Right lobe of liver (tissue), 6 donors: ENCODE results near the gene C1GALT1. TPM values are rescaled to one million over a fixed set of nuclear protein-coding genes. Genes with fewer than 3 reads are reported as not detected.

ENCODE experiments used
- ATAC-seq, 4 donors: fragments of 200-7000 bp; cut with Tn5 transposase; one replicate each; pipeline ENCODE4 v1.9.1; 2020; ENCODE audit warnings: mild to moderate bottlenecking in 4 of 4, moderate library complexity in 4 of 4
- DNase-seq, 3 donors: peaks; one replicate each; pipeline ENCODE4 v3.0.0-alpha.2; 2020
- H3K27ac ChIP-seq, 3 donors: fragments of 200-600 bp; one replicate each; pipeline ENCODE4 v1.8.0; 2022
- H3K27me3 ChIP-seq, 2 donors: fragments of 200-600 bp; one replicate each; pipeline ENCODE4 v1.8.0; 2022
- H3K36me3 ChIP-seq, 4 donors: fragments of 200-600 bp; sonication (generic) in 1 of 4; one replicate each; pipeline versions ENCODE4 v1.5.1 to v1.8.0; 2017 to 2022; ENCODE audit warnings: control low read depth in 1 of 4
- H3K4me1 ChIP-seq, 4 donors: fragments of 200-600 bp; sonication (generic) in 1 of 4; one replicate each; pipeline versions ENCODE4 v1.5.1 to v1.8.0; 2017 to 2022; ENCODE audit warnings: control low read depth in 1 of 4
- H3K4me3 ChIP-seq, 3 donors: fragments of 200-600 bp; one replicate each; pipeline ENCODE4 v1.8.0; 2022
- H3K9me3 ChIP-seq, 4 donors: fragments of 200-600 bp; sonication (generic) in 1 of 4; one replicate each; pipeline versions ENCODE4 v1.5.1 to v1.8.0; 2017 to 2022; ENCODE audit warnings: control low read depth in 1 of 4
- POLR2A ChIP-seq: fragments of 450-650 bp; IDR thresholded peaks from one replicate; pipeline ENCODE4 v1.6.1; 2017; ENCODE audit warnings: antibody characterized with exemption, mild to moderate bottlenecking
- WGBS: methylation state at CpG from one replicate; pipeline ENCODE4 v1.1.6; 2018; ENCODE audit warnings: low coverage, low lambda C conversion rate; ENCODE audit not compliant: insufficient coverage; ENCODE audit errors: missing lambda C conversion rate; 5-methylcytosine and 5-hydroxymethylcytosine counted together
- intact Hi-C, 2 donors: fragments of 100-400 bp; cut with DNase I; formaldehyde crosslinking; loops; one replicate each; pipeline versions ENCODE4 v1.11.2 to v1.14.1; 2022
- total RNA-seq, 6 experiments: library from RNA; depleted of rRNA in 2 of 6; stranded (reverse); fragments of >200 nt in 2 of 6; fragmentation: NEBNext Ultra II Directional in 3 of 6; extraction: Animal tissue kit (Norgen Biotek cat#: 25700) in 3 of 6; gene quantifications; one replicate each; pipeline versions ENCODE4 v1.1.0 to v1.2.4, GENCODE V29; 2016 to 2023
- TF ChIP-seq, protein P1 (sequence below), 4 donors: fragments of 200-600 bp in 3 of 4; fragments of 450-650 bp in 1 of 4; IDR thresholded peaks; one replicate each; pipeline versions ENCODE4 v1.5.1 to v1.8.0; 2016 to 2022; ENCODE audit warnings: antibody characterized with exemption in 4 of 4, mild to moderate bottlenecking in 2 of 4
- donor health status: DM: no; HTN: yes; CAD: no.
- donor health status: DM: no; HTN: no; CAD: no.
- donor health status: DM: no; HTN: no; CAD: no.
- donor health status: DM: no; HTN: yes; CAD: no.
- donor health status: DM: no; HTN: yes; CAD: no.

C1GALT1 gene
- total RNA-seq, 6 experiments from 2014 or later, result 10.1 to 16.6 (median 13.1) TPM

- Histone ChIP-seq H3K36me3 (no peaks in the 10 kb centered on the region), H3K27ac (no peak overlapping the region), H3K9me3 (no peaks in the 10 kb centered on the region), H3K4me1 (no peaks in the 10 kb centered on the region), H3K4me3 (no peak overlapping the region), H3K27me3 (no peaks in the 10 kb centered on the region)
- 52% methylated on average over 5 of the region's 6 CpGs for WGBS
- ATAC-seq (no peak), DNase-seq (no peak)
- no peak for TF ChIP-seq POLR2A
- TF ChIP-seq, protein P1, sequence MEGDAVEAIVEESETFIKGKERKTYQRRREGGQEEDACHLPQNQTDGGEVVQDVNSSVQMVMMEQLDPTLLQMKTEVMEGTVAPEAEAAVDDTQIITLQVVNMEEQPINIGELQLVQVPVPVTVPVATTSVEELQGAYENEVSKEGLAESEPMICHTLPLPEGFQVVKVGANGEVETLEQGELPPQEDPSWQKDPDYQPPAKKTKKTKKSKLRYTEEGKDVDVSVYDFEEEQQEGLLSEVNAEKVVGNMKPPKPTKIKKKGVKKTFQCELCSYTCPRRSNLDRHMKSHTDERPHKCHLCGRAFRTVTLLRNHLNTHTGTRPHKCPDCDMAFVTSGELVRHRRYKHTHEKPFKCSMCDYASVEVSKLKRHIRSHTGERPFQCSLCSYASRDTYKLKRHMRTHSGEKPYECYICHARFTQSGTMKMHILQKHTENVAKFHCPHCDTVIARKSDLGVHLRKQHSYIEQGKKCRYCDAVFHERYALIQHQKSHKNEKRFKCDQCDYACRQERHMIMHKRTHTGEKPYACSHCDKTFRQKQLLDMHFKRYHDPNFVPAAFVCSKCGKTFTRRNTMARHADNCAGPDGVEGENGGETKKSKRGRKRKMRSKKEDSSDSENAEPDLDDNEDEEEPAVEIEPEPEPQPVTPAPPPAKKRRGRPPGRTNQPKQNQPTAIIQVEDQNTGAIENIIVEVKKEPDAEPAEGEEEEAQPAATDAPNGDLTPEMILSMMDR (IDR thresholded peaks at IDR 0.05), result no peak
- intact Hi-C loops, result no loop called here
These were observed 8.2 kb upstream of the C1GALT1 start for GRCh38 chr7:7173956-7174632.

DNA sequence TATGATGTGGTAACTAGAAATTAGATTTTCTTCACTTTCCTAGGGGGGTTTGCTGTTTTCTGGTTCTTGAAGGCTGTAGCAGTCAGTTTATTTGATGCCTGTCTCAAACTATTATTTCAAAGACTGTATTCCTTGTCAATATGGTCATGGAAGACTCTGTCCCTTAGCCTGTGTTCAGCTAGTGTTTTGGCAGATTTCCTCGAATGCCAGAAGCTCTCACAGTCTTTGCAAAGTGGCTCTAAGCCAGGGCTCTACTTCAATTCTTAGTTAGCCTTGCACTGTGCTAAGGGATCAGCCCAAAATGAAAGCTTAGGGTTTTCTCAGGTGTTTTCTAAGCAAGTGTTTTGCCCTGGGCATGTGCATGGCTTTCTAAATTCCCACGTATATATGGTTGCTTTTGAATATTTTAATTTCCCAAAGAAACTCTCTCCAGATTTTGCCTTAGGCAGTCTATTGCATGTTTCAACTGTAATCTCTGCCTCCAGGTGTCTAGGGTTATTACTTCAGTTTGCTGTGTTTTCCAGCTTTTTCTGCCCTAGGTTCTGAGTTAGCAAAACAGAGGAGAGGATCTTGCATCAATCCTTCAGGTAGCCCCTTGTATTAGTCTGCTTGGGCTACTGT lies 7.2 kb upstream of the C1GALT1 start:
- Histone ChIP-seq H3K27ac (no peak overlapping the region), H3K4me1 (no peaks in the 10 kb centered on the region), H3K36me3 (no peaks in the 10 kb centered on the region), H3K4me3 (no peak overlapping the region), H3K27me3 (no peaks in the 10 kb centered on the region), H3K9me3 (no peaks in the 10 kb centered on the region)
- DNase-seq (no peak), ATAC-seq (peak in 3 of 4 donors; percentile 31 to 50 (median 40))
- intact Hi-C loops, result no loop called here
- TF ChIP-seq, protein P1 (IDR thresholded peaks at IDR 0.05), result no peak
- no peak for TF ChIP-seq POLR2A
- WGBS, result 57% methylated on average over 2 of the region's 2 CpGs

DNA sequence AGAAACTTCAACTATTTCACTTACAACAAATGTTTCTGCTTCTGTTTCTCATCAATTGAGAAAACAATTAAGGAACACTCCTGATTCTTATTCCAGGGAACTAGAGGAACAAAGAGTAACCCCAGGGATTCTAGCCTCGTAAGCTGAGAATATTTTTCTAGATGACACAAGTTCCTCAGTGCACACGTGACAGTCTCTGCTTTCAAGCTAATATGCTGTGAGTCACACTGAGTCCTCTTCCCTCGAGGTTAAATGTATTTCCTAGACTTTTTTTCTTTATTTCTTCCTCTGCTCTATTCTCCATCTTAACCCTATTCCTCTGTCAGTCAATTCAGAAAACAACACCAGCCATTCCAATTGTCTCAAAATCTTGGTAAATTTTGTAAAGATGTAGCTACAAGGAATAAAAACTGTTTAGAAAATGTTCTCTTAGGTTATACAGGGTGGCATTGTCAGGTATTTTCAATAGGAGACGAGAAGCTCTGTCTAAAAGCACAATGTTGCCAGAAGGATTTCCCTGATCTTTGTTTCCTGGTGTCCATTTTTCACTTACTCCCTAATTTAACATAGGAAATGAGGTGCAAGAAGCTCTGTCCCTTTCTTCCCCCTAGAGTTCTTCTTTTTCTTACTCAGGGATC lies 5.8 kb upstream of the C1GALT1 start:
- no peaks in the 10 kb centered on the region for H3K9me3 ChIP-seq
- H3K27me3 ChIP-seq, result no peaks in the 10 kb centered on the region
- 29% methylated on average over 4 of the region's 4 CpGs for WGBS
- no peak for DNase-seq
- H3K4me1 ChIP-seq, result no peaks in the 10 kb centered on the region
- intact Hi-C loops, result no loop called here
- H3K36me3 ChIP-seq, result no peaks in the 10 kb centered on the region
- no peak overlapping the region for H3K27ac ChIP-seq
- H3K4me3 ChIP-seq, result no peak overlapping the region
- peak in 3 of 4 donors; percentile 45 to 58 (median 45) for ATAC-seq
- TF ChIP-seq POLR2A, result no peak

DNA sequence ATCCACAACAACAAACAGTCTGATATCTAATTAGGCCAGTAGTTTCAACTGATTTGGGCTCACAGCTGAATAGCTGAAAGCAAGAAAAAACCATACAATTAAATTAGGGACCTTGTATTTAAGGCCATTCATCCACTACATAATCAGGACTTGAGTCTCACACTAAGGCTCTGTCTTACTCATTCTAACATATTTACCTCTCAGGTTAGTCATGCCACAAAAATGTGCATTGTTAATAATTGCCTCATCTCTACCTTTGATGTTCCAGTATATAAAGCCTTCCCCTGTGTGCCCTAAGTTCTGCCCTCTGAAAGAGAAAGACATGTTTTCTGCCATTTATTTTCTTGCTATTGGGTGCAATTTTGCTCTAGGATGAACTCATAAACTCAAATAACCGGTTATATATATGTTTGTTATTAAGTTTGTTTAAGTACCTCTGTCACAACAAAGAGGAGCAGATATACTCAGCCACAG lies 5.3 kb upstream of the C1GALT1 start:
- WGBS, result 73% methylated on average over 1 of the region's 1 CpG
- H3K27ac ChIP-seq, result no peak overlapping the region

More for the DNA sequence above, 5.3 kb upstream of the C1GALT1 start:
- no peaks in the 10 kb centered on the region for H3K9me3 ChIP-seq
- DNase-seq, result no peak
- ATAC-seq, result peak in 2 of 4 donors; percentile 46 to 78
- H3K27me3 ChIP-seq, result no peaks in the 10 kb centered on the region
- no peak overlapping the region for H3K4me3 ChIP-seq
- intact Hi-C loops, result no loop called here
- no peaks in the 10 kb centered on the region for H3K4me1 ChIP-seq
- TF ChIP-seq, protein P1 (IDR thresholded peaks at IDR 0.05), result no peak
- no peak for TF ChIP-seq POLR2A
- no peaks in the 10 kb centered on the region for H3K36me3 ChIP-seq
